K562 (cell line): Measurements from ENCODE around the gene KAT6B. TPM values are rescaled to one million over a fixed set of nuclear protein-coding genes. Genes with fewer than 3 reads are reported as not detected.

Source experiments
- ATAC-seq: fragments of 200-7000 bp; cut with Tn5 transposase; 3 replicates; pipeline ENCODE4 v1.9.1; 2020; ENCODE audit warnings: moderate library complexity
- BruUV-seq: library from RNA; stranded (reverse); fragments of 400-500 nt; replicated peaks from 2 replicates; lab custom pipeline; 2021; lab: Mats Ljungman, UMichigan
- CTCF ChIA-PET: fragments of 300-600 bp; formaldehyde crosslinking; extraction: SDS; loops from one replicate; lab custom pipeline; 2021; ENCODE audit warnings: low intra/inter-chr PET ratio; lab: Yijun Ruan, JAX
- POLR2A ChIA-PET: fragments of 300-600, 350-650 bp; sonication (Branson Sonifier 250); formaldehyde crosslinking; extraction: SDS; loops from one replicate; lab custom pipeline; 2021; ENCODE audit warnings: antibody characterized with exemption, inconsistent platforms; lab: Yijun Ruan, JAX
- DNase-seq, 4 experiments: peaks; one replicate each; pipeline versions ENCODE4 v3.0.0 to v3.0.0-alpha.2; 2011 to 2018; ENCODE audit warnings: low spot score in 3 of 4, mixed read lengths in 3 of 4; ENCODE audit errors: extremely low read depth in 1 of 4
- FAIRE-seq: peaks from 2 replicates; lab custom pipeline; 2011; peaks lifted over from hg19 to GRCh38; lab: Jason Lieb, UNC
- H2AFZ ChIP-seq: 2 replicates; pipeline ENCODE4 v1.6.0; 2011; ENCODE audit warnings: low read depth, low read length, control low read depth, inconsistent platforms
- H3K27ac ChIP-seq: fragments of 200-600 bp; 3 replicates; pipeline ENCODE4 v1.8.0; 2011; ENCODE audit warnings: low read depth, mild to moderate bottlenecking, control low read depth, inconsistent platforms, low read length, moderate library complexity, mixed read lengths; ENCODE audit errors: extremely low read depth
- H3K27me3 ChIP-seq, 2 experiments: fragments of 300-600 bp in 1 of 2; 2 replicates in 1 of 2; 3 replicates in 1 of 2; pipeline versions ENCODE4 v1.6.0 to v1.8.0; 2011; ENCODE audit warnings: inconsistent platforms in 2 of 2, low read length in 2 of 2, mild to moderate bottlenecking in 1 of 2, mixed read lengths in 1 of 2, moderate library complexity in 1 of 2; ENCODE audit not compliant: control insufficient read depth in 2 of 2, insufficient read depth in 2 of 2
- H3K36me3 ChIP-seq: fragments of 300-600 bp; 3 replicates; pipeline ENCODE4 v1.8.0; 2011; ENCODE audit warnings: mild to moderate bottlenecking, low read length, inconsistent platforms; ENCODE audit not compliant: control insufficient read depth, insufficient read depth
- H3K4me1 ChIP-seq, 2 experiments: fragments of 200-600 bp in 1 of 2; replicated peaks in 1 of 2; 2 replicates in 1 of 2; 3 replicates in 1 of 2; pipeline versions ENCODE4 v1.5.1 to v1.8.0; 2011; ENCODE audit warnings: inconsistent platforms in 2 of 2, low read length in 2 of 2, mild to moderate bottlenecking in 1 of 2, mixed read lengths in 1 of 2, moderate library complexity in 1 of 2; ENCODE audit not compliant: control insufficient read depth in 2 of 2, insufficient read depth in 2 of 2
- H3K4me2 ChIP-seq: 2 replicates; pipeline ENCODE4 v1.6.1; 2011; ENCODE audit warnings: low read length, control low read depth, inconsistent platforms, mixed read lengths; ENCODE audit not compliant: insufficient read depth
- H3K4me3 ChIP-seq: fragments of 200-600 bp; sonication (generic), shearing (Covaris generic); 2 replicates; pipeline ENCODE4 v1.5.1; 2016; ENCODE audit warnings: control low read depth, inconsistent platforms
- H3K79me2 ChIP-seq: fragments of 200-600 bp; 3 replicates; pipeline ENCODE4 v1.8.0; 2011; ENCODE audit warnings: low read length, inconsistent platforms; ENCODE audit not compliant: control insufficient read depth, insufficient read depth
- H3K9ac ChIP-seq, 2 experiments: 2 replicates each; pipeline versions ENCODE4 v1.6.0 to v1.6.1; 2011; ENCODE audit warnings: low read depth in 2 of 2, low read length in 2 of 2, control low read depth in 1 of 2, inconsistent platforms in 1 of 2, mild to moderate bottlenecking in 1 of 2, mixed read lengths in 1 of 2; ENCODE audit not compliant: insufficient read depth in 1 of 2
- H3K9me1 ChIP-seq: one replicate; pipeline ENCODE4 v1.6.0; 2011; ENCODE audit warnings: inconsistent platforms, mild to moderate bottlenecking, low read length, moderate library complexity; ENCODE audit not compliant: control insufficient read depth, insufficient read depth
- H3K9me3 ChIP-seq: replicated peaks from 2 replicates; pipeline ENCODE4 v1.5.1; 2011; ENCODE audit warnings: low read depth, low read length, inconsistent platforms; ENCODE audit not compliant: control insufficient read depth, insufficient read depth
- H4K20me1 ChIP-seq: replicated peaks from 2 replicates; pipeline ENCODE4 v1.6.1; 2011; ENCODE audit warnings: low read length, inconsistent platforms, mixed read lengths; ENCODE audit not compliant: control insufficient read depth, insufficient read depth
- ATF1 ChIP-seq, 2 experiments: fragments of 450-650 bp in 1 of 2; IDR thresholded peaks; 2 replicates each; pipeline ENCODE4 v1.6.1; 2016; ENCODE audit warnings: missing compliant biosample characterization in 1 of 2, missing genetic modification characterization in 1 of 2
- CCNT2 ChIP-seq: IDR thresholded peaks from 2 replicates; pipeline ENCODE4 v1.6.1; 2011; ENCODE audit warnings: borderline replicate concordance, low read depth, mild to moderate bottlenecking, moderate library complexity, mixed read lengths, low read length; ENCODE audit not compliant: insufficient read length; ENCODE audit errors: extremely low read depth
- CREM ChIP-seq: IDR thresholded peaks from 2 replicates; pipeline ENCODE4 v1.6.1; 2014; ENCODE audit warnings: antibody characterized with exemption, low read depth
- EGR1 ChIP-seq: fragments of 450-650 bp; conservative IDR thresholded peaks from 2 replicates; pipeline ENCODE4 v1.6.1; 2017; ENCODE audit warnings: mild to moderate bottlenecking
- FOSL1 ChIP-seq: fragments of 200-800 bp; sonication (Bioruptor generic); conservative IDR thresholded peaks from 2 replicates; pipeline ENCODE4 v1.6.1; 2016; ENCODE audit warnings: missing genetic modification characterization, missing compliant biosample characterization
- JUN ChIP-seq, 2 experiments: sonication (generic) in 1 of 2; formaldehyde crosslinking in 1 of 2; IDR thresholded peaks; 2 replicates each; pipeline versions ENCODE4 v1.6.1 to v1.8.0; 2012 to 2022; ENCODE audit warnings: borderline replicate concordance in 2 of 2, mild to moderate bottlenecking in 2 of 2, improper control_type of control experiment in 1 of 2, low read depth in 1 of 2, low read length in 1 of 2, missing genetic modification reagents in 1 of 2
- JUND ChIP-seq, 2 experiments: IDR thresholded peaks; 2 replicates in 1 of 2; 3 replicates in 1 of 2; pipeline ENCODE4 v1.6.1; 2011; ENCODE audit warnings: borderline replicate concordance in 2 of 2, low read depth in 2 of 2, low read length in 2 of 2, improper control_type of control experiment in 1 of 2, missing biosample characterization in 1 of 2, missing genetic modification characterization in 1 of 2, missing genetic modification reagents in 1 of 2
- KDM1A ChIP-seq, 2 experiments: fragments of 450-650 bp; IDR thresholded peaks; 2 replicates each; pipeline ENCODE4 v1.6.1; 2016; ENCODE audit warnings: mild to moderate bottlenecking in 2 of 2
- LEF1 ChIP-seq: fragments of 450-650 bp; IDR thresholded peaks from 2 replicates; pipeline ENCODE4 v1.6.1; 2016; ENCODE audit warnings: mild to moderate bottlenecking
- NONO ChIP-seq, 2 experiments: fragments of 200-400 bp in 1 of 2; fragments of 450-650 bp in 1 of 2; formaldehyde crosslinking in 1 of 2; IDR thresholded peaks; 2 replicates each; pipeline ENCODE4 v1.6.1; 2017; ENCODE audit warnings: low read depth in 2 of 2, mild to moderate bottlenecking in 2 of 2, moderate library complexity in 2 of 2, low read length in 1 of 2
- NR1H2 ChIP-seq: sonication (generic); formaldehyde crosslinking; IDR thresholded peaks from 2 replicates; pipeline ENCODE4 v1.4.0; 2020; ENCODE audit warnings: mild to moderate bottlenecking, missing genetic modification reagents
- RBM25 ChIP-seq: fragments of 200-400 bp; formaldehyde crosslinking; IDR thresholded peaks from 2 replicates; pipeline ENCODE4 v1.6.1; 2018; ENCODE audit warnings: low read length, low read depth, moderate library complexity; ENCODE audit not compliant: severe bottlenecking
- SAFB ChIP-seq: fragments of 200-400 bp; formaldehyde crosslinking; IDR thresholded peaks from 2 replicates; pipeline ENCODE4 v1.6.1; 2017; ENCODE audit warnings: low read depth, low read length, borderline replicate concordance
- SMAD2 ChIP-seq: fragments of 150-350 bp; IDR thresholded peaks from 2 replicates; pipeline ENCODE4 v1.6.1; 2014; ENCODE audit warnings: low read depth, mild to moderate bottlenecking, low read length
- WGBS: fragments of 100-300 bp; shearing (Covaris generic); methylation state at CpG from one replicate; pipeline ENCODE4 v1.1.6; 2016; ENCODE audit warnings: low coverage, mixed read lengths; ENCODE audit not compliant: insufficient coverage; ENCODE audit errors: missing lambda C conversion rate; 5-methylcytosine and 5-hydroxymethylcytosine counted together
- in situ Hi-C: fragments of 300-500 bp; cut with MboI; formaldehyde crosslinking; loops from 4 replicates; pipeline ENCODE4 v1.15.0; 2018; ENCODE audit warnings: inconsistent platforms, mixed read lengths
- intact Hi-C: fragments of 100-400 bp; cut with micrococcal nuclease; formaldehyde crosslinking; loops from 2 replicates; pipeline ENCODE4 v1.14.2; 2022
- polyA plus RNA-seq, 8 experiments: library from polyadenylated mRNA; depleted of rRNA in 4 of 8; stranded (reverse) in 5 of 8; unstranded in 3 of 8; fragments of >200 nt; fragmentation: Nextera tagmentation in 2 of 8; fragmentation: Illumina TruSeq in 1 of 8; extraction: Ambion mirVana in 2 of 8; extraction: Trizol in 1 of 8; gene quantifications; 2 replicates each; pipeline versions ENCODE4 v1.2.1 to v1.2.3, GENCODE V29; 2011 to 2014; ENCODE audit warnings: inconsistent platforms in 1 of 8, missing spikeins in 1 of 8
- total RNA-seq, 7 experiments: library from RNA; depleted of rRNA in 6 of 7; stranded (reverse); fragments of >200 nt in 6 of 7; fragmentation: Illumina TruSeq in 2 of 7; extraction: Trizol in 2 of 7; gene quantifications; 2 replicates each; pipeline versions ENCODE4 v1.2.1 to v1.2.3, GENCODE V29; 2011 to 2021; ENCODE audit warnings: low replicate concordance in 1 of 7
- TF ChIP-seq, protein P1 (sequence below): sonication (generic); formaldehyde crosslinking; IDR thresholded peaks from 2 replicates; pipeline ENCODE4 v1.8.0; 2022; ENCODE audit warnings: mild to moderate bottlenecking, missing genetic modification reagents
- TF ChIP-seq, protein P2 (sequence below), 2 experiments: fragments of 450-650 bp in 1 of 2; sonication (generic) in 1 of 2; formaldehyde crosslinking in 1 of 2; IDR thresholded peaks in 1 of 2; conservative IDR thresholded peaks in 1 of 2; 2 replicates each; pipeline versions ENCODE4 v1.6.1 to v1.8.1; 2016 to 2023; ENCODE audit warnings: mild to moderate bottlenecking in 2 of 2, moderate library complexity in 2 of 2, inconsistent platforms in 1 of 2, missing genetic modification reagents in 1 of 2

KAT6B gene
- total and polyA plus RNA-seq, 9 of the 15 experiments (the other 6 are each of a cell fraction or from before 2014, with no cell fraction given) = 1.4 to 9.2 (median 6.8) TPM

GRCh38 chr10:75034131-75034512 is 207.7 kb downstream of the KAT6B start:
- POLR2A ChIA-PET = interaction anchor here (0.5 to 1.6 kb wide), 3 partner anchors 8 to 17 kb away, joined by 3 to 5 read pairs (median 4); no protein-coding TSS in a partner anchor
- Histone ChIP-seq H3K4me3 (no peak overlapping the region), H4K20me1 (no peaks in the 10 kb centered on the region), H3K79me2 (no peaks in the 10 kb centered on the region), H3K27me3 (peaks cover 10 to 27% of the 10 kb centered on the region in 2 experiments), H3K27ac (no peak overlapping the region), H3K9me1 (no peaks in the 10 kb centered on the region), H3K4me1 (peaks cover 0 to 11% of the 10 kb centered on the region in 2 experiments; a peak in 3 of 5 replicates), H2AFZ (no peak overlapping the region), H3K4me2 (no peak overlapping the region), H3K9ac (no peak overlapping the region), H3K9me3 (no peaks in the 10 kb centered on the region), H3K36me3 (no peaks in the 10 kb centered on the region)
- ATAC-seq (no peak), DNase-seq (no peak), FAIRE-seq (no peak)
- in situ Hi-C loops (no loop called here), intact Hi-C loops (no loop called here)
- CTCF ChIA-PET = no interaction called here
- BruUV-seq = no TSS peak
- WGBS = 30% methylated on average over 5 of the region's 5 CpGs
- TF ChIP-seq KDM1A (IDR thresholded peaks at IDR 0.05) (peak in 1 of 2 experiments; percentile 34; a peak in 1 of 4 replicates), ATF1 (CRISPR knock-in tag; IDR thresholded peaks at IDR 0.05) (no peak), ATF1 (tag; IDR thresholded peaks at IDR 0.05) (peak; percentile 25; the same call in 1 of the 2 replicates), LEF1 (no peak), JUN (IDR thresholded peaks at IDR 0.05; ENCODE audit: borderline replicate concordance, low read depth, low read length) (0 out of 2 replicates have a peak, but pooled peaks have one; percentile 23), JUN (CRISPR knock-in tag; IDR thresholded peaks at IDR 0.05; ENCODE audit: borderline replicate concordance) (no peak), NONO (IDR thresholded peaks at IDR 0.05; ENCODE audit: low read depth in 2 of 2, low read length in 1 of 2) (no peak), SAFB (no peak), NR1H2 (CRISPR knock-in tag) (no peak), RBM25 (peak; percentile 83), FOSL1 (tag) (peak; percentile 64), SMAD2 (no peak), JUND (IDR thresholded peaks at IDR 0.05; ENCODE audit: borderline replicate concordance, low read depth, low read length) (0 out of 2 replicates have a peak, but pooled peaks have one; percentile 10), JUND (tag; IDR thresholded peaks at IDR 0.05; ENCODE audit: borderline replicate concordance, low read depth, low read length) (no peak), CCNT2 (no peak), CREM (peak; percentile 23; the same call in 1 of the 2 replicates), EGR1 (peak; percentile 58)
- TF ChIP-seq, protein P1, sequence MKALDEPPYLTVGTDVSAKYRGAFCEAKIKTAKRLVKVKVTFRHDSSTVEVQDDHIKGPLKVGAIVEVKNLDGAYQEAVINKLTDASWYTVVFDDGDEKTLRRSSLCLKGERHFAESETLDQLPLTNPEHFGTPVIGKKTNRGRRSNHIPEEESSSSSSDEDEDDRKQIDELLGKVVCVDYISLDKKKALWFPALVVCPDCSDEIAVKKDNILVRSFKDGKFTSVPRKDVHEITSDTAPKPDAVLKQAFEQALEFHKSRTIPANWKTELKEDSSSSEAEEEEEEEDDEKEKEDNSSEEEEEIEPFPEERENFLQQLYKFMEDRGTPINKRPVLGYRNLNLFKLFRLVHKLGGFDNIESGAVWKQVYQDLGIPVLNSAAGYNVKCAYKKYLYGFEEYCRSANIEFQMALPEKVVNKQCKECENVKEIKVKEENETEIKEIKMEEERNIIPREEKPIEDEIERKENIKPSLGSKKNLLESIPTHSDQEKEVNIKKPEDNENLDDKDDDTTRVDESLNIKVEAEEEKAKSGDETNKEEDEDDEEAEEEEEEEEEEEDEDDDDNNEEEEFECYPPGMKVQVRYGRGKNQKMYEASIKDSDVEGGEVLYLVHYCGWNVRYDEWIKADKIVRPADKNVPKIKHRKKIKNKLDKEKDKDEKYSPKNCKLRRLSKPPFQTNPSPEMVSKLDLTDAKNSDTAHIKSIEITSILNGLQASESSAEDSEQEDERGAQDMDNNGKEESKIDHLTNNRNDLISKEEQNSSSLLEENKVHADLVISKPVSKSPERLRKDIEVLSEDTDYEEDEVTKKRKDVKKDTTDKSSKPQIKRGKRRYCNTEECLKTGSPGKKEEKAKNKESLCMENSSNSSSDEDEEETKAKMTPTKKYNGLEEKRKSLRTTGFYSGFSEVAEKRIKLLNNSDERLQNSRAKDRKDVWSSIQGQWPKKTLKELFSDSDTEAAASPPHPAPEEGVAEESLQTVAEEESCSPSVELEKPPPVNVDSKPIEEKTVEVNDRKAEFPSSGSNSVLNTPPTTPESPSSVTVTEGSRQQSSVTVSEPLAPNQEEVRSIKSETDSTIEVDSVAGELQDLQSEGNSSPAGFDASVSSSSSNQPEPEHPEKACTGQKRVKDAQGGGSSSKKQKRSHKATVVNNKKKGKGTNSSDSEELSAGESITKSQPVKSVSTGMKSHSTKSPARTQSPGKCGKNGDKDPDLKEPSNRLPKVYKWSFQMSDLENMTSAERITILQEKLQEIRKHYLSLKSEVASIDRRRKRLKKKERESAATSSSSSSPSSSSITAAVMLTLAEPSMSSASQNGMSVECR = no peak
- TF ChIP-seq, protein P2, sequence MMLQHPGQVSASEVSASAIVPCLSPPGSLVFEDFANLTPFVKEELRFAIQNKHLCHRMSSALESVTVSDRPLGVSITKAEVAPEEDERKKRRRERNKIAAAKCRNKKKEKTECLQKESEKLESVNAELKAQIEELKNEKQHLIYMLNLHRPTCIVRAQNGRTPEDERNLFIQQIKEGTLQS (IDR thresholded peaks at IDR 0.05) = peak; percentile 68
- TF ChIP-seq, protein P2 (CRISPR knock-in tag; conservative IDR thresholded peaks at IDR 0.05) = no peak
